Neural cell (in vitro differentiated cells): ENCODE results near the gene KDM4C. TPM values are rescaled to one million over a fixed set of nuclear protein-coding genes. Genes with fewer than 3 reads are reported as not detected.

Source experiments
- H2AFZ ChIP-seq: fragments of 200-600, 300-800 bp; sonication (generic), shearing (Covaris generic); 2 replicates; pipeline ENCODE4 v1.6.0; 2014; ENCODE audit warnings: low read depth, mild to moderate bottlenecking, antibody characterized with exemption, low read length, moderate library complexity
- H3F3A ChIP-seq: fragments of 200-600 bp; shearing (Covaris generic); 2 replicates; pipeline ENCODE4 v1.6.1; 2016; ENCODE audit warnings: mild to moderate bottlenecking, moderate library complexity, mixed read lengths, antibody characterized with exemption, low read length; ENCODE audit not compliant: insufficient read depth, poor library complexity, severe bottlenecking
- H3K27ac ChIP-seq: fragments of 200-600, 300-800 bp; sonication (generic), shearing (Covaris generic); 2 replicates; pipeline ENCODE4 v1.5.1; 2014; ENCODE audit warnings: mild to moderate bottlenecking, low read length, moderate library complexity
- H3K27me3 ChIP-seq: fragments of 300-800, 200-600 bp; sonication (generic), shearing (Covaris generic); 2 replicates; pipeline ENCODE4 v1.6.0; 2014; ENCODE audit warnings: mild to moderate bottlenecking, low read depth, low read length, moderate library complexity; ENCODE audit not compliant: insufficient read depth
- H3K36me3 ChIP-seq: fragments of 300-800, 200-600 bp; sonication (generic), shearing (Covaris generic); 2 replicates; pipeline ENCODE4 v1.5.1; 2014; ENCODE audit warnings: mild to moderate bottlenecking, antibody characterized with exemption, low read length, moderate library complexity; ENCODE audit not compliant: insufficient read depth
- H3K4me2 ChIP-seq: fragments of 300-800, 200-600 bp; sonication (generic), shearing (Covaris generic); 2 replicates; pipeline ENCODE4 v1.6.0; 2014; ENCODE audit warnings: mild to moderate bottlenecking, low read length
- H3K4me3 ChIP-seq: fragments of 300-800, 200-600 bp; sonication (generic), shearing (Covaris generic); 2 replicates; pipeline ENCODE4 v1.5.1; 2014; ENCODE audit warnings: mild to moderate bottlenecking, low read length, moderate library complexity
- H3K79me2 ChIP-seq: fragments of 200-600 bp; shearing (Covaris generic); replicated peaks from 2 replicates; pipeline ENCODE4 v1.6.0; 2014; ENCODE audit warnings: mild to moderate bottlenecking, low read length, moderate library complexity; ENCODE audit not compliant: insufficient read depth
- H3K9ac ChIP-seq: fragments of 300-800, 200-600 bp; sonication (generic), shearing (Covaris generic); 2 replicates; pipeline ENCODE4 v1.6.1; 2016; ENCODE audit warnings: mild to moderate bottlenecking, low read length, mixed read lengths
- H3K9me2 ChIP-seq: fragments of 200-600 bp; shearing (Covaris generic); 2 replicates; pipeline ENCODE4 v1.6.1; 2016; ENCODE audit warnings: mild to moderate bottlenecking, low read length, mixed read lengths; ENCODE audit not compliant: insufficient read depth
- H3K9me3 ChIP-seq: fragments of 200-600, 300-800 bp; sonication (generic), shearing (Covaris generic); 2 replicates; pipeline ENCODE4 v1.6.1; 2016; ENCODE audit warnings: mild to moderate bottlenecking, mixed run types, low read length, moderate library complexity, mixed read lengths
- H4K20me1 ChIP-seq: fragments of 200-600 bp; shearing (Covaris generic); 2 replicates; pipeline ENCODE4 v1.6.1; 2016; ENCODE audit warnings: mild to moderate bottlenecking, mixed run types; ENCODE audit not compliant: insufficient read depth
- EP300 ChIP-seq: fragments of 450-650 bp; conservative IDR thresholded peaks from 2 replicates; pipeline ENCODE4 v1.6.1; 2014; ENCODE audit warnings: antibody characterized with exemption, mild to moderate bottlenecking, moderate library complexity; ENCODE audit not compliant: poor library complexity, severe bottlenecking
- EZH2 ChIP-seq: fragments of 200-600, 300-800 bp; shearing (Covaris generic), sonication (generic); IDR thresholded peaks from 2 replicates; pipeline ENCODE4 v1.6.1; 2014; ENCODE audit warnings: antibody characterized with exemption, low read length, borderline replicate concordance, mild to moderate bottlenecking; ENCODE audit not compliant: insufficient read depth, poor library complexity, severe bottlenecking
- MXI1 ChIP-seq: fragments of 450-650 bp; conservative IDR thresholded peaks from 2 replicates; pipeline ENCODE4 v1.6.1; 2014; ENCODE audit warnings: antibody characterized with exemption, mild to moderate bottlenecking; ENCODE audit not compliant: poor library complexity, severe bottlenecking
- POLR2AphosphoS5 ChIP-seq: IDR thresholded peaks from 2 replicates; pipeline ENCODE4 v1.6.1; 2012
- RAD21 ChIP-seq: fragments of 450-650 bp; conservative IDR thresholded peaks from 2 replicates; pipeline ENCODE4 v1.6.1; 2014; ENCODE audit warnings: antibody characterized with exemption, mild to moderate bottlenecking, moderate library complexity
- SMC3 ChIP-seq: fragments of 450-650 bp; conservative IDR thresholded peaks from 2 replicates; pipeline ENCODE4 v1.6.1; 2014; ENCODE audit warnings: antibody characterized with exemption, mild to moderate bottlenecking, moderate library complexity; ENCODE audit not compliant: poor library complexity
- TAF1 ChIP-seq: IDR thresholded peaks from 2 replicates; pipeline ENCODE4 v1.6.1; 2012; ENCODE audit warnings: low read depth
- polyA plus RNA-seq: library from polyadenylated mRNA; depleted of rRNA; stranded (reverse); fragments of >200 nt; gene quantifications from 2 replicates; pipeline ENCODE4 v1.2.3, GENCODE V29; 2014
- TF ChIP-seq, protein P1 (sequence below): IDR thresholded peaks from 2 replicates; pipeline ENCODE4 v1.6.1; 2012; ENCODE audit warnings: borderline replicate concordance
- TF ChIP-seq, protein P2 (sequence below): fragments of 450-650 bp; IDR thresholded peaks from 2 replicates; pipeline ENCODE4 v1.5.1; 2014; ENCODE audit warnings: antibody characterized with exemption, mild to moderate bottlenecking, moderate library complexity; ENCODE audit not compliant: poor library complexity, severe bottlenecking

Gene KDM4C
- polyA plus RNA-seq, 1 donor from 2014 or later: 21.1 TPM

DNA sequence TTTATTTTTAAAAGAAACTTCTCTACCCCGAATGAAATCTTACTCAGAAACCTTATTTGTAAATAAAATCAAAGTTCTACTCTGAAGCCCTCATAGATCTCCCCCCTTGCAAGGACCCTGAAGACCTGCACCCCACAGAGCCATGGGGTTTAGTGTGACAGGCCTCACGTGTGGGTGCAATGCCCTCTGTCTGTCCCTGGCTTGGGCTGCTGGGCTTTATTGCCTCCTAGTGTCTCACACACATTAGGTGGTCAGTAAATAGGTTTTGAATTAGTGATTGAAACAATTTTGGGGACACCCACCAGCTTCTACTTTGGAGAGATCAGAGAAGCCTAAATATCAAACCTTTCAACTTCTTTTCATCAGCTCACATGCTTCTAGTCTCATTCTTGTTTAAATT lies 403.7 kb downstream of the KDM4C start:
- H3K27ac ChIP-seq: no peak overlapping the region
- no peaks in the 10 kb centered on the region for H3K79me2 ChIP-seq
- no peaks in the 10 kb centered on the region for H3K27me3 ChIP-seq
- H3K9ac ChIP-seq: no peak overlapping the region
- H3K4me3 ChIP-seq: no peak overlapping the region
- TF ChIP-seq, protein P1, sequence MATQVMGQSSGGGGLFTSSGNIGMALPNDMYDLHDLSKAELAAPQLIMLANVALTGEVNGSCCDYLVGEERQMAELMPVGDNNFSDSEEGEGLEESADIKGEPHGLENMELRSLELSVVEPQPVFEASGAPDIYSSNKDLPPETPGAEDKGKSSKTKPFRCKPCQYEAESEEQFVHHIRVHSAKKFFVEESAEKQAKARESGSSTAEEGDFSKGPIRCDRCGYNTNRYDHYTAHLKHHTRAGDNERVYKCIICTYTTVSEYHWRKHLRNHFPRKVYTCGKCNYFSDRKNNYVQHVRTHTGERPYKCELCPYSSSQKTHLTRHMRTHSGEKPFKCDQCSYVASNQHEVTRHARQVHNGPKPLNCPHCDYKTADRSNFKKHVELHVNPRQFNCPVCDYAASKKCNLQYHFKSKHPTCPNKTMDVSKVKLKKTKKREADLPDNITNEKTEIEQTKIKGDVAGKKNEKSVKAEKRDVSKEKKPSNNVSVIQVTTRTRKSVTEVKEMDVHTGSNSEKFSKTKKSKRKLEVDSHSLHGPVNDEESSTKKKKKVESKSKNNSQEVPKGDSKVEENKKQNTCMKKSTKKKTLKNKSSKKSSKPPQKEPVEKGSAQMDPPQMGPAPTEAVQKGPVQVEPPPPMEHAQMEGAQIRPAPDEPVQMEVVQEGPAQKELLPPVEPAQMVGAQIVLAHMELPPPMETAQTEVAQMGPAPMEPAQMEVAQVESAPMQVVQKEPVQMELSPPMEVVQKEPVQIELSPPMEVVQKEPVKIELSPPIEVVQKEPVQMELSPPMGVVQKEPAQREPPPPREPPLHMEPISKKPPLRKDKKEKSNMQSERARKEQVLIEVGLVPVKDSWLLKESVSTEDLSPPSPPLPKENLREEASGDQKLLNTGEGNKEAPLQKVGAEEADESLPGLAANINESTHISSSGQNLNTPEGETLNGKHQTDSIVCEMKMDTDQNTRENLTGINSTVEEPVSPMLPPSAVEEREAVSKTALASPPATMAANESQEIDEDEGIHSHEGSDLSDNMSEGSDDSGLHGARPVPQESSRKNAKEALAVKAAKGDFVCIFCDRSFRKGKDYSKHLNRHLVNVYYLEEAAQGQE: no peak
- TF ChIP-seq EP300 (no peak), MXI1 (no peak), POLR2AphosphoS5 (no peak), RAD21 (no peak), EZH2 (no peak)
- no peaks in the 10 kb centered on the region for H3K36me3 ChIP-seq
- no peaks in the 10 kb centered on the region for H3F3A ChIP-seq
- H2AFZ ChIP-seq: no peak overlapping the region
- H3K9me2 ChIP-seq: no peaks in the 10 kb centered on the region
- no peaks in the 10 kb centered on the region for H3K9me3 ChIP-seq
- H4K20me1 ChIP-seq: no peaks in the 10 kb centered on the region
- no peak overlapping the region for H3K4me2 ChIP-seq

GRCh38 chr9:7163932-7164331 lies 406.2 kb downstream of the KDM4C start:
- H4K20me1 ChIP-seq: no peaks in the 10 kb centered on the region
- H3K9me3 ChIP-seq: no peaks in the 10 kb centered on the region
- no peak overlapping the region for H3K27ac ChIP-seq
- H3K27me3 ChIP-seq: no peaks in the 10 kb centered on the region
- H3K36me3 ChIP-seq: no peaks in the 10 kb centered on the region
- H3K9ac ChIP-seq: no peak overlapping the region
- no peaks in the 10 kb centered on the region for H3K79me2 ChIP-seq
- H3F3A ChIP-seq: no peaks in the 10 kb centered on the region
- no peak overlapping the region for H3K4me3 ChIP-seq
- H3K9me2 ChIP-seq: no peaks in the 10 kb centered on the region
- TF ChIP-seq MXI1 (no peak), POLR2AphosphoS5 (no peak), RAD21 (no peak), TAF1 (no peak), EP300 (no peak), SMC3 (no peak), EZH2 (no peak)
- TF ChIP-seq, protein P1: no peak
- TF ChIP-seq, protein P2, sequence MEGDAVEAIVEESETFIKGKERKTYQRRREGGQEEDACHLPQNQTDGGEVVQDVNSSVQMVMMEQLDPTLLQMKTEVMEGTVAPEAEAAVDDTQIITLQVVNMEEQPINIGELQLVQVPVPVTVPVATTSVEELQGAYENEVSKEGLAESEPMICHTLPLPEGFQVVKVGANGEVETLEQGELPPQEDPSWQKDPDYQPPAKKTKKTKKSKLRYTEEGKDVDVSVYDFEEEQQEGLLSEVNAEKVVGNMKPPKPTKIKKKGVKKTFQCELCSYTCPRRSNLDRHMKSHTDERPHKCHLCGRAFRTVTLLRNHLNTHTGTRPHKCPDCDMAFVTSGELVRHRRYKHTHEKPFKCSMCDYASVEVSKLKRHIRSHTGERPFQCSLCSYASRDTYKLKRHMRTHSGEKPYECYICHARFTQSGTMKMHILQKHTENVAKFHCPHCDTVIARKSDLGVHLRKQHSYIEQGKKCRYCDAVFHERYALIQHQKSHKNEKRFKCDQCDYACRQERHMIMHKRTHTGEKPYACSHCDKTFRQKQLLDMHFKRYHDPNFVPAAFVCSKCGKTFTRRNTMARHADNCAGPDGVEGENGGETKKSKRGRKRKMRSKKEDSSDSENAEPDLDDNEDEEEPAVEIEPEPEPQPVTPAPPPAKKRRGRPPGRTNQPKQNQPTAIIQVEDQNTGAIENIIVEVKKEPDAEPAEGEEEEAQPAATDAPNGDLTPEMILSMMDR: no peak
- no peak overlapping the region for H3K4me2 ChIP-seq
- no peak overlapping the region for H2AFZ ChIP-seq
